H9 (cell line): Measurements from ENCODE around the gene POLD1. TPM values are rescaled to one million over a fixed set of nuclear protein-coding genes. Genes with fewer than 3 reads are reported as not detected.

Experiments used
- DNase-seq: peaks from one replicate; pipeline ENCODE4 v3.0.0-alpha.2; 2017
- H2AFZ ChIP-seq: one replicate; pipeline ENCODE4 v1.6.1; 2013; ENCODE audit warnings: mild to moderate bottlenecking, low read length, control low read depth, moderate library complexity
- H2AK5ac ChIP-seq: 2 replicates; pipeline ENCODE4 v1.6.1; 2013; ENCODE audit warnings: low read length, control low read depth, mixed read lengths; ENCODE audit not compliant: insufficient read length
- H2BK120ac ChIP-seq: one replicate; pipeline ENCODE4 v1.6.1; 2013; ENCODE audit warnings: low read depth, mild to moderate bottlenecking, low read length, control low read depth, inconsistent platforms; ENCODE audit not compliant: poor library complexity, severe bottlenecking
- H2BK12ac ChIP-seq: 2 replicates; pipeline ENCODE4 v1.6.1; 2013; ENCODE audit warnings: low read length, control low read depth, mixed read lengths, low read depth; ENCODE audit not compliant: insufficient read length
- H2BK15ac ChIP-seq: 2 replicates; pipeline ENCODE4 v1.6.1; 2013; ENCODE audit warnings: low read depth, low read length, control low read depth
- H2BK20ac ChIP-seq: one replicate; pipeline ENCODE4 v1.6.1; 2013; ENCODE audit warnings: low read depth, mild to moderate bottlenecking, low read length, control low read depth, inconsistent platforms; ENCODE audit not compliant: poor library complexity, severe bottlenecking
- H2BK5ac ChIP-seq: 2 replicates; pipeline ENCODE4 v1.6.1; 2013; ENCODE audit warnings: low read length, control low read depth, mixed read lengths; ENCODE audit not compliant: insufficient read length
- H3K14ac ChIP-seq: 2 replicates; pipeline ENCODE4 v1.6.1; 2013; ENCODE audit warnings: low read length, control low read depth; ENCODE audit not compliant: insufficient read depth
- H3K18ac ChIP-seq: 2 replicates; pipeline ENCODE4 v1.6.1; 2013; ENCODE audit warnings: low read depth, mild to moderate bottlenecking, mixed read lengths, low read length, control low read depth; ENCODE audit not compliant: insufficient read length
- H3K23ac ChIP-seq: 2 replicates; pipeline ENCODE4 v1.6.1; 2013; ENCODE audit warnings: low read length, control low read depth, mixed read lengths, low read depth; ENCODE audit not compliant: insufficient read length
- H3K23me2 ChIP-seq: 2 replicates; pipeline ENCODE4 v1.6.1; 2013; ENCODE audit warnings: low read depth, mild to moderate bottlenecking, mixed read lengths, low read length, control low read depth; ENCODE audit not compliant: insufficient read length, poor library complexity, severe bottlenecking
- H3K27ac ChIP-seq: 2 replicates; pipeline ENCODE4 v1.5.1; 2013; ENCODE audit warnings: low read length, control low read depth, mixed read lengths, low read depth; ENCODE audit not compliant: insufficient read length
- H3K27me3 ChIP-seq: 2 replicates; pipeline ENCODE4 v1.6.1; 2013; ENCODE audit warnings: low read length, control low read depth, inconsistent platforms; ENCODE audit not compliant: insufficient read depth
- H3K4ac ChIP-seq: 2 replicates; pipeline ENCODE4 v1.6.1; 2013; ENCODE audit warnings: low read depth, mild to moderate bottlenecking, control low read depth, inconsistent platforms, low read length, moderate library complexity
- H3K4me1 ChIP-seq: 2 replicates; pipeline ENCODE4 v1.6.1; 2013; ENCODE audit warnings: low read length, control low read depth, inconsistent platforms; ENCODE audit not compliant: insufficient read depth
- H3K4me2 ChIP-seq: 2 replicates; pipeline ENCODE4 v1.6.1; 2013; ENCODE audit warnings: low read length, control low read depth, mixed read lengths; ENCODE audit not compliant: insufficient read length, insufficient read depth
- H3K56ac ChIP-seq: 2 replicates; pipeline ENCODE4 v1.6.1; 2013; ENCODE audit warnings: low read depth, mild to moderate bottlenecking, mixed read lengths, low read length, control low read depth; ENCODE audit not compliant: insufficient read length
- H3K79me1 ChIP-seq: 2 replicates; pipeline ENCODE4 v1.6.1; 2013; ENCODE audit warnings: low read depth, mild to moderate bottlenecking, moderate library complexity, low read length, control low read depth, inconsistent platforms; ENCODE audit not compliant: insufficient read depth, poor library complexity, severe bottlenecking
- H3K79me2 ChIP-seq: 2 replicates; pipeline ENCODE4 v1.6.1; 2013; ENCODE audit warnings: low read length, control low read depth, inconsistent platforms; ENCODE audit not compliant: insufficient read depth
- H3K9ac ChIP-seq: 2 replicates; pipeline ENCODE4 v1.6.1; 2013; ENCODE audit warnings: low read length, control low read depth, mixed read lengths; ENCODE audit not compliant: insufficient read length; ENCODE audit errors: extremely low read depth
- H3K9me3 ChIP-seq: one replicate; pipeline ENCODE4 v1.6.1; 2013; ENCODE audit warnings: low read depth, low read length, inconsistent platforms; ENCODE audit not compliant: control insufficient read depth
- H3T11ph ChIP-seq: one replicate; pipeline ENCODE4 v1.6.1; 2013; ENCODE audit warnings: mild to moderate bottlenecking, low read length, control low read depth, inconsistent platforms
- H4K20me1 ChIP-seq: one replicate; pipeline ENCODE4 v1.6.1; 2013; ENCODE audit not compliant: control insufficient read depth, insufficient read length, insufficient read depth
- H4K5ac ChIP-seq: 2 replicates; pipeline ENCODE4 v1.6.1; 2013; ENCODE audit warnings: low read depth, mild to moderate bottlenecking, mixed read lengths, low read length, control low read depth; ENCODE audit not compliant: insufficient read length
- H4K8ac ChIP-seq: replicated peaks from 2 replicates; pipeline ENCODE4 v1.6.1; 2013; ENCODE audit warnings: low read length, control low read depth, mixed read lengths, low read depth; ENCODE audit not compliant: insufficient read length
- H4K91ac ChIP-seq: 2 replicates; pipeline ENCODE4 v1.6.1; 2013; ENCODE audit warnings: low read depth, mild to moderate bottlenecking, moderate library complexity, mixed read lengths, low read length, control low read depth; ENCODE audit not compliant: insufficient read length
- H3K27ac Mint-ChIP-seq, 3 experiments: 2 replicates in 2 of 3; 3 replicates in 1 of 3; pipeline ENCODE4 v1.8.0; 2020 to 2021; ENCODE audit warnings: mixed read lengths in 3 of 3, mild to moderate bottlenecking in 1 of 3, moderate library complexity in 1 of 3
- H3K27me3 Mint-ChIP-seq: 2 replicates; pipeline ENCODE4 v1.8.0; 2021; ENCODE audit warnings: low read depth, mild to moderate bottlenecking, moderate library complexity, mixed read lengths
- H3K36me3 Mint-ChIP-seq, 3 experiments: 2 replicates in 2 of 3; 3 replicates in 1 of 3; pipeline ENCODE4 v1.8.0; 2020 to 2021; ENCODE audit warnings: low read depth in 3 of 3, mixed read lengths in 3 of 3; ENCODE audit not compliant: insufficient read depth in 1 of 3
- H3K4me1 Mint-ChIP-seq, 2 experiments: 2 replicates each; pipeline ENCODE4 v1.8.0; 2020; ENCODE audit warnings: mixed read lengths in 2 of 2
- H3K4me3 Mint-ChIP-seq, 2 experiments: 2 replicates in 1 of 2; 3 replicates in 1 of 2; pipeline ENCODE4 v1.8.0; 2020 to 2021; ENCODE audit warnings: mild to moderate bottlenecking in 2 of 2, mixed read lengths in 2 of 2, moderate library complexity in 1 of 2
- H3K9me3 Mint-ChIP-seq, 2 experiments: 2 replicates in 1 of 2; 3 replicates in 1 of 2; pipeline ENCODE4 v1.8.0; 2020; ENCODE audit warnings: mild to moderate bottlenecking in 2 of 2, mixed read lengths in 2 of 2, moderate library complexity in 1 of 2
- WGBS: extraction: QIAGEN DNeasy Blood & Tissue Kit; methylation state at CpG from one replicate; pipeline ENCODE4 v1.1.7; 2013; ENCODE audit warnings: missing lambda C conversion rate, low lambda C conversion rate, mixed read lengths; ENCODE audit not compliant: insufficient read length; ENCODE audit errors: extremely low coverage; 5-methylcytosine and 5-hydroxymethylcytosine counted together
- total RNA-seq: library from RNA; stranded (reverse); gene quantifications from 2 replicates; pipeline ENCODE4 v1.2.1, GENCODE V29; 2021
- TF ChIP-seq, protein P1 (sequence below): fragments of 200-600 bp; sonication (generic); conservative IDR thresholded peaks from 3 replicates; pipeline ENCODE4 v1.8.0; 2021; ENCODE audit warnings: antibody characterized with exemption, mild to moderate bottlenecking

POLD1 gene
- total RNA-seq, 1 experiment from 2014 or later: 165 TPM

DNA sequence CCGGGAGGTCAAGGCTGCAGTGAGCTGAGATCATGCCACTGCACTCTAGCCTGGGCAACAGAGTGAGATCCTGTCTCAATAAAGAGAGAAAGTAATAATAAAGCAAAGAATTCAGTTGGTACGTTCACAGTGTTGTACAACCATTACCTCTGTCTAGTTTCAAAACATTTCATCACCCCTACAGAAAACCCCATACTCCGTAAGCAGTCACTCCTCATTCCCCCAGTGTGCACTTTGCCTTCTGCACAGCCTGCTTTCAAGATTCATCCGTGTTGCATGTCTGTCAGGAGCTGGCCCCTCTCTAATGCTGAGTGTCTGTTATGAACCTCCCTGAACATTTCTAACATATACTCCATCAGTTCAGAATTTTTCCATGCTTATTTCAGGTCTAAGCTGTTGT is 9.4 kb downstream of the POLD1 start:
- Histone ChIP-seq H3K4ac (no peak overlapping the region), H4K8ac (no peak overlapping the region), H4K20me1 (no peaks in the 10 kb centered on the region), H3K9me3 (no peaks in the 10 kb centered on the region), H3K4me2 (no peak overlapping the region), H3K27ac (no peak overlapping the region), H3K23ac (no peak overlapping the region), H2BK5ac (no peak overlapping the region), H3K27me3 (no peaks in the 10 kb centered on the region), H2BK15ac (no peak overlapping the region), H2AFZ (no peak overlapping the region), H3K79me2 (peaks cover 2% of the 10 kb centered on the region; the same call in 1 of the 2 replicates), H4K91ac (no peak overlapping the region), H3K18ac (no peak overlapping the region), H2BK12ac (no peak overlapping the region), H3K14ac (no peak overlapping the region), H2BK20ac (no peak overlapping the region), H3T11ph (no peak overlapping the region), H3K23me2 (no peaks in the 10 kb centered on the region), H3K9ac (no peak overlapping the region), H3K56ac (no peak overlapping the region), H3K79me1 (peaks cover 4% of the 10 kb centered on the region), H4K5ac (no peak overlapping the region), H3K4me1 (no peaks in the 10 kb centered on the region), H2BK120ac (no peak overlapping the region), H2AK5ac (no peak overlapping the region)
- Mint-ChIP-seq H3K4me3 (no peak overlapping the region), H3K4me1 (no peaks in the 10 kb centered on the region), H3K27ac (no peak overlapping the region), H3K9me3 (peaks cover 20 to 24% of the 10 kb centered on the region in 2 experiments), H3K27me3 (no peaks in the 10 kb centered on the region), H3K36me3 (peaks cover 47 to 58% (median 57%) of the 10 kb centered on the region in 3 experiments)
- WGBS: no CpG with 5 or more reads among the region's 4 CpGs
- DNase-seq: no peak
- TF ChIP-seq, protein P1, sequence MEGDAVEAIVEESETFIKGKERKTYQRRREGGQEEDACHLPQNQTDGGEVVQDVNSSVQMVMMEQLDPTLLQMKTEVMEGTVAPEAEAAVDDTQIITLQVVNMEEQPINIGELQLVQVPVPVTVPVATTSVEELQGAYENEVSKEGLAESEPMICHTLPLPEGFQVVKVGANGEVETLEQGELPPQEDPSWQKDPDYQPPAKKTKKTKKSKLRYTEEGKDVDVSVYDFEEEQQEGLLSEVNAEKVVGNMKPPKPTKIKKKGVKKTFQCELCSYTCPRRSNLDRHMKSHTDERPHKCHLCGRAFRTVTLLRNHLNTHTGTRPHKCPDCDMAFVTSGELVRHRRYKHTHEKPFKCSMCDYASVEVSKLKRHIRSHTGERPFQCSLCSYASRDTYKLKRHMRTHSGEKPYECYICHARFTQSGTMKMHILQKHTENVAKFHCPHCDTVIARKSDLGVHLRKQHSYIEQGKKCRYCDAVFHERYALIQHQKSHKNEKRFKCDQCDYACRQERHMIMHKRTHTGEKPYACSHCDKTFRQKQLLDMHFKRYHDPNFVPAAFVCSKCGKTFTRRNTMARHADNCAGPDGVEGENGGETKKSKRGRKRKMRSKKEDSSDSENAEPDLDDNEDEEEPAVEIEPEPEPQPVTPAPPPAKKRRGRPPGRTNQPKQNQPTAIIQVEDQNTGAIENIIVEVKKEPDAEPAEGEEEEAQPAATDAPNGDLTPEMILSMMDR: no peak
